ENCODE results near the gene EHD4. TPM values are rescaled to one million over a fixed set of nuclear protein-coding genes. Genes with fewer than 3 reads are reported as not detected.

Gene EHD4
- polyA plus RNA-seq, 1 of the 3 experiments (the other 2 are of a cell fraction) = 17.5 TPM

GRCh38 chr15:41978534-41978933, 6.2 kb upstream of the EHD4 start (continued):
- no peak for TF ChIP-seq CHD2 (IDR thresholded peaks at IDR 0.05; ENCODE audit: low read length, partially characterized antibody)
- no peak for TF ChIP-seq EP300 (IDR thresholded peaks at IDR 0.05; ENCODE audit: borderline replicate concordance in 1 of 2, low read depth in 1 of 2, low read length in 1 of 2)
- no peak for TF ChIP-seq GABPA (IDR thresholded peaks at IDR 0.05; ENCODE audit: low read depth)
- TF ChIP-seq USF1 (IDR thresholded peaks at IDR 0.05; ENCODE audit: borderline replicate concordance, low read depth) = no peak

GRCh38 chr15:41977757-41978383, 5.5 kb upstream of the EHD4 start:
- H3K27me3 ChIP-seq (ENCODE audit: insufficient read depth) = no peaks in the 10 kb centered on the region
- no peak overlapping the region for H3K4me3 ChIP-seq (ENCODE audit: low read depth in 2 of 2, low read length in 1 of 2)
- H3K9me2 ChIP-seq = no peaks in the 10 kb centered on the region
- no peak overlapping the region for H2AFZ ChIP-seq (ENCODE audit: low read depth)
- TF ChIP-seq, protein P1, sequence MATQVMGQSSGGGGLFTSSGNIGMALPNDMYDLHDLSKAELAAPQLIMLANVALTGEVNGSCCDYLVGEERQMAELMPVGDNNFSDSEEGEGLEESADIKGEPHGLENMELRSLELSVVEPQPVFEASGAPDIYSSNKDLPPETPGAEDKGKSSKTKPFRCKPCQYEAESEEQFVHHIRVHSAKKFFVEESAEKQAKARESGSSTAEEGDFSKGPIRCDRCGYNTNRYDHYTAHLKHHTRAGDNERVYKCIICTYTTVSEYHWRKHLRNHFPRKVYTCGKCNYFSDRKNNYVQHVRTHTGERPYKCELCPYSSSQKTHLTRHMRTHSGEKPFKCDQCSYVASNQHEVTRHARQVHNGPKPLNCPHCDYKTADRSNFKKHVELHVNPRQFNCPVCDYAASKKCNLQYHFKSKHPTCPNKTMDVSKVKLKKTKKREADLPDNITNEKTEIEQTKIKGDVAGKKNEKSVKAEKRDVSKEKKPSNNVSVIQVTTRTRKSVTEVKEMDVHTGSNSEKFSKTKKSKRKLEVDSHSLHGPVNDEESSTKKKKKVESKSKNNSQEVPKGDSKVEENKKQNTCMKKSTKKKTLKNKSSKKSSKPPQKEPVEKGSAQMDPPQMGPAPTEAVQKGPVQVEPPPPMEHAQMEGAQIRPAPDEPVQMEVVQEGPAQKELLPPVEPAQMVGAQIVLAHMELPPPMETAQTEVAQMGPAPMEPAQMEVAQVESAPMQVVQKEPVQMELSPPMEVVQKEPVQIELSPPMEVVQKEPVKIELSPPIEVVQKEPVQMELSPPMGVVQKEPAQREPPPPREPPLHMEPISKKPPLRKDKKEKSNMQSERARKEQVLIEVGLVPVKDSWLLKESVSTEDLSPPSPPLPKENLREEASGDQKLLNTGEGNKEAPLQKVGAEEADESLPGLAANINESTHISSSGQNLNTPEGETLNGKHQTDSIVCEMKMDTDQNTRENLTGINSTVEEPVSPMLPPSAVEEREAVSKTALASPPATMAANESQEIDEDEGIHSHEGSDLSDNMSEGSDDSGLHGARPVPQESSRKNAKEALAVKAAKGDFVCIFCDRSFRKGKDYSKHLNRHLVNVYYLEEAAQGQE (IDR thresholded peaks at IDR 0.05; ENCODE audit: low read depth, low read length) = no peak
- TF ChIP-seq EZH2phosphoT487 (IDR thresholded peaks at IDR 0.05; ENCODE audit: borderline replicate concordance, low read depth) = no peak
- no peak overlapping the region for H3K9ac ChIP-seq
- no peak overlapping the region for H3K4me2 ChIP-seq
- POLR2A ChIA-PET = no interaction called here
- DNase-seq = no peak
- 71% methylated on average over 6 of the region's 6 CpGs for WGBS (ENCODE audit: low lambda C conversion rate)
- no peak overlapping the region for H3K27ac ChIP-seq (ENCODE audit: low read depth in 2 of 2, low read length in 1 of 2)
- CTCF ChIA-PET = interaction anchor here (1.1 to 6.2 kb wide), 2 partner anchors 12 to 80 kb away, joined by 4 to 50 read pairs; no protein-coding TSS in a partner anchor
- H4K20me1 ChIP-seq (ENCODE audit: insufficient read depth) = no peaks in the 10 kb centered on the region
- H3K4me1 ChIP-seq (ENCODE audit: control insufficient read depth in 1 of 2, insufficient read depth in 2 of 2, low read depth in 1 of 2, low read length in 1 of 2) = peaks cover 0 to 2% of the 10 kb centered on the region in 2 experiments; a peak in 1 of 4 replicates
- no peaks in the 10 kb centered on the region for H3K36me3 ChIP-seq (replicated peaks in 1 of 2; ENCODE audit: control insufficient read depth in 1 of 2, insufficient read depth in 2 of 2, low read length in 1 of 2)
- no peaks in the 10 kb centered on the region for H3F3A ChIP-seq (replicated peaks; ENCODE audit: insufficient read depth)
- no peaks in the 10 kb centered on the region for H3K9me3 ChIP-seq
- no peaks in the 10 kb centered on the region for H3K79me2 ChIP-seq (ENCODE audit: insufficient read depth)

- Histone ChIP-seq H2AFZ (ENCODE audit: low read depth) (no peak overlapping the region), H4K20me1 (ENCODE audit: insufficient read depth) (0 out of 2 replicates have a peak, but pooled peaks cover 4% of the 10 kb centered on the region), H3K36me3 (replicated peaks in 1 of 2; ENCODE audit: control insufficient read depth in 1 of 2, insufficient read depth in 2 of 2, low read length in 1 of 2) (no peaks in the 10 kb centered on the region), H3K4me2 (no peak overlapping the region), H3K27me3 (ENCODE audit: insufficient read depth) (no peaks in the 10 kb centered on the region), H3K9me3 (no peaks in the 10 kb centered on the region), H3K79me2 (ENCODE audit: insufficient read depth) (peaks cover 15% of the 10 kb centered on the region), H3K27ac (ENCODE audit: low read depth in 2 of 2, low read length in 1 of 2) (no peak overlapping the region), H3K4me3 (ENCODE audit: low read depth in 2 of 2, low read length in 1 of 2) (no peak overlapping the region), H3K9me2 (no peaks in the 10 kb centered on the region), H3K4me1 (ENCODE audit: control insufficient read depth in 1 of 2, insufficient read depth in 2 of 2, low read depth in 1 of 2, low read length in 1 of 2) (peaks cover 3 to 4% of the 10 kb centered on the region in 2 experiments; a peak in 3 of 4 replicates), H3F3A (replicated peaks; ENCODE audit: insufficient read depth) (no peaks in the 10 kb centered on the region), H3K9ac (no peak overlapping the region)
- ChIA-PET CTCF (interaction anchor here (6.2 kb wide), 1 partner anchor 14 kb away, joined by 50 read pairs; no protein-coding TSS in a partner anchor), POLR2A (no interaction called here)
- 54% methylated on average over 2 of the region's 2 CpGs for WGBS (ENCODE audit: low lambda C conversion rate)
- no peak for DNase-seq
- TF ChIP-seq RAD21 (IDR thresholded peaks at IDR 0.05; ENCODE audit: low read length) = no peak
- no peak for TF ChIP-seq RXRA (IDR thresholded peaks at IDR 0.05; ENCODE audit: borderline replicate concordance, low read depth)
- TF ChIP-seq MXI1 (IDR thresholded peaks at IDR 0.05; ENCODE audit: low read depth, low read length) = no peak
- no peak for TF ChIP-seq SMC3 (IDR thresholded peaks at IDR 0.05; ENCODE audit: low read depth, low read length)
- no peak for TF ChIP-seq FOXM1 (IDR thresholded peaks at IDR 0.05; ENCODE audit: low read depth)
- TF ChIP-seq TEAD4 (IDR thresholded peaks at IDR 0.05; ENCODE audit: borderline replicate concordance, insufficient read depth) = no peak
These were observed 3.3 kb upstream of the EHD4 start for GRCh38 chr15:41975669-41976068.

Measured in SK-N-SH (cell line).